Osteoblast (primary cell): Measurements from ENCODE around the gene CUL5. TPM values are rescaled to one million over a fixed set of nuclear protein-coding genes. Genes with fewer than 3 reads are reported as not detected.

Source experiments
- DNase-seq: peaks from one replicate; pipeline ENCODE4 v3.0.0; 2011; ENCODE audit warnings: low spot score, mixed read lengths; ENCODE audit not compliant: insufficient read length; ENCODE audit errors: missing footprints
- H2AFZ ChIP-seq: 2 replicates; pipeline ENCODE4 v1.6.0; 2011; ENCODE audit warnings: mild to moderate bottlenecking, low read length
- H3K27ac ChIP-seq: 2 replicates; pipeline ENCODE4 v1.5.1; 2011; ENCODE audit warnings: mild to moderate bottlenecking, low read depth, low read length, moderate library complexity
- H3K27me3 ChIP-seq: 2 replicates; pipeline ENCODE4 v1.6.0; 2012; ENCODE audit warnings: mild to moderate bottlenecking, control low read depth, inconsistent platforms, low read length, moderate library complexity; ENCODE audit not compliant: insufficient read depth
- H3K36me3 ChIP-seq: 2 replicates; pipeline ENCODE4 v1.5.1; 2011; ENCODE audit warnings: mild to moderate bottlenecking, low read length, control low read depth, moderate library complexity; ENCODE audit not compliant: insufficient read depth
- H3K4me1 ChIP-seq: 2 replicates; pipeline ENCODE4 v1.5.1; 2011; ENCODE audit warnings: mild to moderate bottlenecking, low read length, control low read depth, moderate library complexity; ENCODE audit not compliant: insufficient read depth
- H3K4me2 ChIP-seq: 2 replicates; pipeline ENCODE4 v1.6.0; 2011; ENCODE audit warnings: mild to moderate bottlenecking, low read length; ENCODE audit not compliant: insufficient read depth
- H3K4me3 ChIP-seq: fragments of 200-600 bp; sonication (generic); 3 replicates; pipeline ENCODE4 v1.5.1; 2012; ENCODE audit warnings: mild to moderate bottlenecking, low read length, inconsistent platforms; ENCODE audit not compliant: insufficient read depth
- H3K79me2 ChIP-seq: 2 replicates; pipeline ENCODE4 v1.6.0; 2012; ENCODE audit warnings: mild to moderate bottlenecking, low read length, control low read depth, inconsistent platforms; ENCODE audit not compliant: insufficient read depth
- H3K9me3 ChIP-seq: 2 replicates; pipeline ENCODE4 v1.5.1; 2011; ENCODE audit warnings: low read depth, low read length, control low read depth
- H4K20me1 ChIP-seq: 2 replicates; pipeline ENCODE4 v1.6.0; 2012; ENCODE audit warnings: mild to moderate bottlenecking, low read length, control low read depth; ENCODE audit not compliant: insufficient read depth
- total RNA-seq: library from RNA; depleted of rRNA; stranded (reverse); fragments of >200 nt; gene quantifications from 2 replicates; pipeline ENCODE4 v1.2.3, GENCODE V29; 2012
- TF ChIP-seq, protein P1 (sequence below): IDR thresholded peaks from 2 replicates; pipeline ENCODE4 v1.5.1; 2011; ENCODE audit warnings: mild to moderate bottlenecking, low read depth, low read length, moderate library complexity; ENCODE audit errors: extremely low read depth

Gene CUL5
- total RNA-seq, 1 donor: 45.2 TPM

DNA sequence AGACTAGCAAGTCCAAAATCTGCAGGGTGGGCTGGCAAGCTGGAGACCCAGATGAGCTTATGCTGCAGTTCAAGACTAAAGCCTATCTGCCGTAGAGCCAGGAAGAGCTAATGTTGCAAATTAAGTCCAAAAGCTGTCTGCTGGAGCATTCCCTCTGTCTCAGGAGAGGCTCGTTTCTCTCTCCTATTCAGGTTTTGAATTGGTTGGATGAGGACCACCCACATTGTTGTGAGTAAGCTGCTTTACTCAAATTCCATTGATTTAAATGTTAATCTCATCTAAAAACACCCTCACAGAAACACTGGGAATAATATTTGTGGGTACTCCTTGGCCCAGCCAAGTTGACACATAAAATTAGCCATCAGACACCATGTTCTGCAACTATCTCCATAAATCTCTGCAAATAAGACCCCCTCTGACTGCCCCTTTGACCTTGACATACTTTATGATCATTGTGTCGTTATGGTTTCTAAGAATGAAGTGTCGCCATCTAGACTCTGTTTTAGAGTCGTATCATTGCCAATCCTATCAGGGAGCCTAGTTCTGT lies 16.8 kb upstream of the CUL5 start:
- H3K9me3 ChIP-seq: no peaks in the 10 kb centered on the region
- H3K27me3 ChIP-seq: peaks cover 4% of the 10 kb centered on the region
- TF ChIP-seq, protein P1, sequence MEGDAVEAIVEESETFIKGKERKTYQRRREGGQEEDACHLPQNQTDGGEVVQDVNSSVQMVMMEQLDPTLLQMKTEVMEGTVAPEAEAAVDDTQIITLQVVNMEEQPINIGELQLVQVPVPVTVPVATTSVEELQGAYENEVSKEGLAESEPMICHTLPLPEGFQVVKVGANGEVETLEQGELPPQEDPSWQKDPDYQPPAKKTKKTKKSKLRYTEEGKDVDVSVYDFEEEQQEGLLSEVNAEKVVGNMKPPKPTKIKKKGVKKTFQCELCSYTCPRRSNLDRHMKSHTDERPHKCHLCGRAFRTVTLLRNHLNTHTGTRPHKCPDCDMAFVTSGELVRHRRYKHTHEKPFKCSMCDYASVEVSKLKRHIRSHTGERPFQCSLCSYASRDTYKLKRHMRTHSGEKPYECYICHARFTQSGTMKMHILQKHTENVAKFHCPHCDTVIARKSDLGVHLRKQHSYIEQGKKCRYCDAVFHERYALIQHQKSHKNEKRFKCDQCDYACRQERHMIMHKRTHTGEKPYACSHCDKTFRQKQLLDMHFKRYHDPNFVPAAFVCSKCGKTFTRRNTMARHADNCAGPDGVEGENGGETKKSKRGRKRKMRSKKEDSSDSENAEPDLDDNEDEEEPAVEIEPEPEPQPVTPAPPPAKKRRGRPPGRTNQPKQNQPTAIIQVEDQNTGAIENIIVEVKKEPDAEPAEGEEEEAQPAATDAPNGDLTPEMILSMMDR: no peak
- H3K79me2 ChIP-seq: no peaks in the 10 kb centered on the region
- no peaks in the 10 kb centered on the region for H4K20me1 ChIP-seq
- no peak overlapping the region for H3K4me3 ChIP-seq
- H3K36me3 ChIP-seq: no peaks in the 10 kb centered on the region
- H3K27ac ChIP-seq: no peak overlapping the region
- no peak overlapping the region for H2AFZ ChIP-seq
- DNase-seq: no peak
- no peaks in the 10 kb centered on the region for H3K4me1 ChIP-seq
- no peak overlapping the region for H3K4me2 ChIP-seq

DNA sequence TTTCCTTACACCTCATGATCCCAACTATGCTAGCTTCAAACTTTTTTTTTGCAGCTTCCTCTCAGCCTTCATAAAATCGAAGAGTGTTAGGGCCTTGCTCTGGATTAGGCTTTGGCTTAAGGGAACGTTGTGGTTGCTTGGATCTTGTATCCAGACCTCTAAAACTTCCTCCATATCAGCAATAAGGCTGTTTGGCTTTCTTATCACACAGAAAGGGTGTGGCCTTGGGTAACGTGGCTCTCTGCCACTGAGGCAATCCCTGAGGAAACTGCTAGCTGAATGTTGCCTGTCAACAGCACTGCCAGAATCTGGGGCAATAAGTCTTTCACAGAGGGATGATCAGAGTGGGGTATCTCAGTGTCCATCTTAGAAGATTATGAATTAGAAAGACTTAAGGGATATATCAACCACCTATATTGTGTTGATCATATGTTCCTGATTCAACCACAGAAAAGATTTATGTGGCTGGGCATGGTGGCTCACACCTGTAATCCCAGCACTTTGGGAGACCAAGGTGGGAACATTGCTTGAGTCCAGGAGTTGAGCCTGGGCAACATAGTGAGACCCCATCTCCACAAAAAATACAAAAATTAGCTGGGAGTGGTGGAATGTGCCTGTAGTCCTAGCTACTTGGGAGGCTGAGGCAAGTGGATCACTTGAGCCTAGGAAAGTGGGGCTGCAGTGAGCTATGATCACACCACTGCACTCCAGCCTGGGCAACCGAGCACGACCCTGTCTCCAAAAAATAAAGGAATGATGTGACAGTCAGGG lies 12.5 kb upstream of the CUL5 start:
- Histone ChIP-seq H4K20me1 (no peaks in the 10 kb centered on the region), H3K4me1 (no peaks in the 10 kb centered on the region), H3K27me3 (peaks cover 4% of the 10 kb centered on the region), H3K36me3 (no peaks in the 10 kb centered on the region), H3K4me2 (no peak overlapping the region), H3K79me2 (no peaks in the 10 kb centered on the region), H2AFZ (no peak overlapping the region), H3K27ac (no peak overlapping the region), H3K4me3 (no peak overlapping the region), H3K9me3 (no peaks in the 10 kb centered on the region)
- DNase-seq: no peak
- TF ChIP-seq, protein P1: no peak

DNA sequence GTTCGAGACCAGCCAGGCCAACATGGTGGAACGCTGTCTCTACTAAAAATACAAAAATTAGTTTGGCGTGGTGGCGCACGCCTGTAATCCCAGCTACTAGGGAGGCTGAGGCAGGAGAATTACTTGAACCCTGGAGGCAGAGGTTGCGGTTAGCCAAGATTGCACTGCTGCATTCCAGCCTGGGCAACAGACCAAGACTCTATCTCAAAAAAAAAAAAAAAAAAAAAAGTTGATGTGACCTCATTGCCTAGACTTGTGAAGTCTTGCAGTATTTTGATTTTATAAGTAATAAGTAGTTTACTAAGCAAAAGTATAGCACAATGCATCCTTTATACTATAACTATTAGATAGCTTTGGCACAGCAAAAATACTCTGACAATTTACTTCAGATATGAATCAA lies 9.9 kb upstream of the CUL5 start:
- Histone ChIP-seq H3K4me3 (no peak overlapping the region), H4K20me1 (no peaks in the 10 kb centered on the region), H3K4me2 (no peak overlapping the region), H2AFZ (no peak overlapping the region), H3K36me3 (no peaks in the 10 kb centered on the region), H3K4me1 (no peaks in the 10 kb centered on the region), H3K27me3 (peaks cover 4% of the 10 kb centered on the region), H3K79me2 (no peaks in the 10 kb centered on the region), H3K27ac (no peak overlapping the region), H3K9me3 (no peaks in the 10 kb centered on the region)
- TF ChIP-seq, protein P1: no peak
- no peak for DNase-seq

DNA sequence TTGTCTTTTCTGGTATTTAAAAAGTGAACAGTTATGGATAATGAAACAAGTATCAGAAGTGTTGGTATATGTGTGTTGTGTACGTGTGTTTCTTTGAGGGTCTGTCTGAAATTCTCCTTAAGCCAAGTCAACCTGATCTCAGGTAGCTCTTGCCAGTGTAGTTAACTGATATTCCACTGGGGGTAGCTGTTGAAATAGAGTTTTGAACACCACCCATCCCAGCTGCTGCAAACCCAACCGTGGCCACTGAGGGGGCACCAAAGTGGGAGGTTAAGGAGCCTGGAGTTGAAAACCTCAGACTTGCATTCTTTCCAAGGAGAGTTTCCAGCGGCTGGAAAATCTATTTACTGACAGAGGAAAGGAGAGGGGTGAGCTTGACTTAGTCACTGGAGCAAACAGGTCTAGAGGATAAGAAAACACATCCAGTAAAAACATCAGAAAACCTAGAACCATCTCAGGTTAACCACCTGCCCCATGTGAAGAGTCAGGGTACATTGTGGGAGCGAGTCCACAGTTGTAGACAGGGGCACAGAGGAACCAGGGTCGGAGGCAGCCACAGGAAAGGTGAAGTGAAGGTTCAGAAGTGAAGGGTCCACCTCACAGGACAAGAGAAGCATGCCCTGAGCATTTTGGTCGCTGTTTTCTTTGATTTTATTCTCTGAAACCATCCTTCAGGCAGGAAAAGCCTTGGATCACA lies 8.8 kb upstream of the CUL5 start:
- no peaks in the 10 kb centered on the region for H3K36me3 ChIP-seq
- H3K79me2 ChIP-seq: no peaks in the 10 kb centered on the region
- H3K27ac ChIP-seq: no peak overlapping the region
- H2AFZ ChIP-seq: no peak overlapping the region
- no peaks in the 10 kb centered on the region for H3K4me1 ChIP-seq
- DNase-seq: peak; percentile 70
- no peak overlapping the region for H3K4me2 ChIP-seq
- no peaks in the 10 kb centered on the region for H4K20me1 ChIP-seq
- TF ChIP-seq, protein P1: peak; percentile 47
- H3K4me3 ChIP-seq: no peak overlapping the region
- peaks cover 4% of the 10 kb centered on the region for H3K27me3 ChIP-seq
- H3K9me3 ChIP-seq: no peaks in the 10 kb centered on the region
